NCI-H345 treated with DMSO at 0.1 percent for 48 hours (cell line): ENCODE data around the gene HBE1.
"Not testable (repeated sequence)": the region's sequence is repeated elsewhere in the genome, so short reads cannot be mapped to it uniquely, and the experiment has no call there.

Source experiments
- DNase-seq: peaks from one replicate; lab custom pipeline; 2025; ENCODE audit not compliant: unreplicated experiment; lab: John Stamatoyannopoulos, UW

The HBE1 gene

DNA sequence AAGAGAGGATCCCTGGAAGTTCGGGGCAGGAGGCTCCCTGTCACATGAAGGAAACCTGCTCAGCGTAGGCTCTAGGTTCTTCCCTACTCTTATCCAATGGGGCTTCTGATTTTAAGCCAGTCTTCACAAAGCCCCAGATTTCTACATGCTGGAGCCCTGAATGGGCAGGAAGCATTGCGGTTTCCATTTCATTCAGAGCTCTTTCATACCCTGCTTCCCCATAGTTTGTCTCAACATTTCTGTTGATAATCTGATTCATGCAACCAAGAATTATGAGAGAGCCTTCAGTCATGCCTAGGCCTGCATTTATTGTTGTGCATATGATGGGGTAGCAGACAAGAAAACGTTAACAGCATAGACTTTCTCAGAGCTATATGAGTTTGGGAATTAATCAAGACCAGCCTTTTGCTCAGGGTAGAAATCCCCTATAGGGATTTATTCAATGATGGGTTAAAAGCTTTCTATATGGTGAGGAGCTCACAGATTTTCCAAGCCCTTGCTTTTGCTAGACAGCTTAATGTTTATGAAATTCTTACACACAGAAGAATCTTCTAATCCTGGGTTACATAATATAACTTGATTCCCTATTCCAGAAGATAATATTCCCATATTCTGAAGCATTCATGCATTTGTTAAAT is 16.1 kb upstream of the HBE1 start:
- DNase-seq = no peak

DNA sequence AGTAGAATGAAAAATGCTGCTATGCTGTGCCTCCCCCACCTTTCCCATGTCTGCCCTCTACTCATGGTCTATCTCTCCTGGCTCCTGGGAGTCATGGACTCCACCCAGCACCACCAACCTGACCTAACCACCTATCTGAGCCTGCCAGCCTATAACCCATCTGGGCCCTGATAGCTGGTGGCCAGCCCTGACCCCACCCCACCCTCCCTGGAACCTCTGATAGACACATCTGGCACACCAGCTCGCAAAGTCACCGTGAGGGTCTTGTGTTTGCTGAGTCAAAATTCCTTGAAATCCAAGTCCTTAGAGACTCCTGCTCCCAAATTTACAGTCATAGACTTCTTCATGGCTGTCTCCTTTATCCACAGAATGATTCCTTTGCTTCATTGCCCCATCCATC is 14.9 kb upstream of the HBE1 start:
- no peak for DNase-seq

DNA sequence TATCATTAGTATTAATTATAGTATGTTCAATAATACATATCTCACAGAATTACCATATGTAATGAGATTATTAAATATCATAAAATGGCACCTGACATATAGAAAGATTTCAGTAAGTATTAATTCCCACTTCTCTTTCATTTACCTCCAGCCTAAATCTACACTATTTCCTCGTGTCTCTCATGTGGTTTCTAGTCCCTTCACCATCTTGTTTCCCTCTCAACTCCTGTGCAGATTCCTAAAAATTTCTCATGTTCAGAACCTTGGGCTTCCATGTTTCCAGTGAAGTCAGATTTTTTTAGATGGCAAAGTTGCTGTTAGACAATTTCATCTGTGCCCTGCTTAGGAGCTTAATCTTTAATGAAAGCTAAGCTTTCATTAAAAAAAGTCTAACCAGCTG is 14.1 kb upstream of the HBE1 start:
- DNase-seq = no peak

DNA sequence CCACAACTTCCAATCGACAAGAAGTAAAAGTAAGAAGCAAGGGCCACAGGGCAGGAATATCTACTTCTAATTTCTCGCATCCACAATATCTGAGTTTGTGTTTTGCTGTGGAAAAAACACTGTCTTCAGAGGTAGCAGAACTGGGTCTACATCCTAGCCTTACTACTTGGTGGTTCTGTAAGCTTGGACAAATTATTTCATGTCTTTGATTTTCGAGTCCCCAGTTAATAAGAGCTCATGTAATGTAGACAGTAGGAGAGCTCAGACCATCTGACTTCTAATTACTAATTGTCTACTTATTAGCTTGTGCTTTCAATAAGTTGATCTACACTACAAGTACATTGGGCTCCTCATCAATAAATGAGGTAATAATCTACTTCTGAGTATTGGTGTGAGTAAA is 13.3 kb upstream of the HBE1 start:
- DNase-seq = no peak

DNA sequence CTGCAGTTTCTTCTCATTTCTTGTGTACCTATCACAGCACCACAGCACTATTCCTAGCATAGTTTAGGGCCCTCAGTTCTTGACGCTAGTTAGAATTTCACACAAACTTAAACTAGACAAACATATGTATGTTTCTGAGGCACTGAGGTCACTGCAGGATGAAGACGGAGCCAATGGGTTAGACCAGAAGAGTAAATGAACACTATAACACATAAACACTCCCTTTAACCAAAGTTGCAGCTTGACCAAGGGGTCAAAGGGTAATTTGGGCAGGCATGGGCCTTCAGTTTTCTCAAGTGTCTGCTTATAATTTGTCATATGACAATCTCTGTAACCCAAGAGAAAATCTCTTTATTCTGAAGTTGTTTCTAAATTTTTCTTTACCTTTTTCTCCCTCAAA is 12.9 kb upstream of the HBE1 start:
- DNase-seq = no peak

DNA sequence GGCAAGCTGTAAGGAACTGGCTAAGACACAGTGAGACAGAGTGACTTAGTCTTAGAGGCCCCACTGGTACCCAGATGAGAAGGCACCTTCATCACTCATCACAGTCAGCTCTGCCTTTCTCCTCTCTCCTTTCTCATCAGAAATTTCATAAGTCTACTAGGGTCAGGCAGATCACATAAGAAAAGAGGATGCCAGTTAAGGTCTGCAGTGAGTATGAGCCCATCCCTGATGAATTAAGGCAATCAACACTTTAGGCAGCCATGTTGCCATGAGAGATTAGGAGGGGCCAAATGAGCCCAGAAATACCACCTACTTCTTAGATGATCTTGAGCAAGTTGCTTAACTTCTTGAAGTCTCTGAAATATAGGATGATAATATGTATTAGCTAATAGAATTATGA is 11.9 kb upstream of the HBE1 start:
- no peak for DNase-seq

DNA sequence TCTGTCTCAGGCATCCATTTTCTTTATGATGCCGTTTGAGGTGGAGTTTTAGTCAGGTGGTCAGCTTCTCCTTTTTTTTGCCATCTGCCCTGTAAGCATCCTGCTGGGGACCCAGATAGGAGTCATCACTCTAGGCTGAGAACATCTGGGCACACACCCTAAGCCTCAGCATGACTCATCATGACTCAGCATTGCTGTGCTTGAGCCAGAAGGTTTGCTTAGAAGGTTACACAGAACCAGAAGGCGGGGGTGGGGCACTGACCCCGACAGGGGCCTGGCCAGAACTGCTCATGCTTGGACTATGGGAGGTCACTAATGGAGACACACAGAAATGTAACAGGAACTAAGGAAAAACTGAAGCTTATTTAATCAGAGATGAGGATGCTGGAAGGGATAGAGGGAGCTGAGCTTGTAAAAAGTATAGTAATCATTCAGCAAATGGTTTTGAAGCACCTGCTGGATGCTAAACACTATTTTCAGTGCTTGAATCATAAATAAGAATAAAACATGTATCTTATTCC is 10.9 kb upstream of the HBE1 start:
- no peak for DNase-seq

DNA sequence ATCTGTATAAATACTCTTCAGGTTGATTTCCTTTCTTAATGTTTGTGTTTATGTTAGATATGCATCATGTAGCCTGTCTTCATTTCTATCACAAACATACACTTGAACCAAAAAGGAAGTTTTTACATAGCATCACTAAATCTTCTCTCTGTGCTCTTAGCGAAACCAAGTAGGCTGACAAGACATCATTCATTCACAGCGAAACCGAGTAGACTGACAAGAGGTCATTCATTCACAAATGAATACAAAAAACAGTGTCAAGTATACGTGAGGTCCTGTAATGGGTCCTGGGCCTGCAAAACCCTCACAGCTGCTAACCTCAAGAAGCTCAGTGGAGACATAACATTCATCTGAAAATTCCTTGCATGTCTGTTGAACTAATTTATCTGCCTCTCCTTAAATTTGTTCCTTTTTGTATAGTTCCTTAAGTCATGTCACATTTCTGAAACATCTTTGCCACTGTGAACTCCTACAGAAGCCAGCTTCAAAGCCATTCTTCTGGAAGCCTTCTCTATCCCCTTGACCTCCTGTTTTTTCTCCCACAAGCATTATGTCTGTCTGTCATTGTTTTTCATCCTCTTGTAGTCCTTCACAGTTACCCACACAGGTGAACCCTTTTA is 9.8 kb upstream of the HBE1 start:
- no peak for DNase-seq

DNA sequence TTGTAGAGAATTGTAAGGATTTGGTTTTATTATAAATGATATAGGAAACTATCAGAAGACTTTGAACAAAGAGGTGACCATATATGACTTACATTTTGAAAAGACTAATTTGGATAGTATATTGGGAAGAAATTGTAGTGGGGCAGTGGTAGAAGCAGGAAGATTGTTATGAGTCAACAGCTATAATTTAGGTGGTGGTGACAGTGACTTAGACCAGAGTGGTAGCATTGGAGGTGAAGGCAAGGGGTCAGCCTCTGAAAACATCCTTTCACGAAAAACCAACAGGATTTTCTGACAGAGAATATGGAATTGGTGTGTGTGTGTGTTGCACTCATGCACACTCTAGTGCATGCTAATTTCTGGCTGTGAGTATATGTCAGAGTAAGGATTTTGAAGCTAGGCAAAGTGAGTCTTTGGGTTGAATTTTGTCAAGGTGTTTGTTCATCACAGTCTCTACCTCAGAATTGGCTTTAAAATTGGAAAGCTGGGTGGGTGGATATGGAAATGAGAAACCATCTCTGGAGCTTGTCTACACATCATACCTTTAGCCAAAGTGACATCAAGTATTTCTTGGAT is 8.2 kb upstream of the HBE1 start:
- DNase-seq = no peak

DNA sequence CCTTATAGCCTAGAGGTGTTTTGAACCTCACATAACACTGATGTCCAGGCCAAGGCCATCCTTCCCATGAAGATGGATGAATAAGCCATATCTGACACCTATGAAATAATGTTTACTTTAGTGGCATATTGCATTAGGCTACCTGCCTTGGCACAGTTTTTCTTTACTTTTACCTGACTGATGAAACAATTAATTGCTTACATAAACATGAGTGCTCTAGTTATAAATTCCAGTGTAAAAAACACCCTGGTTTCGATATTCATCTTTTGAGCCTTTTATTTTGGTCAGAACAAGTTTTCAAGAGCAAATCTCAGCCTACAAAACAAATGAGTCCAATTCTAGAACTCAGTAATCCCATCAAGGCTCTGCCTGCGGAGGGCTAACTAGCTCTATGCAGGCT is 7.0 kb upstream of the HBE1 start:
- no peak for DNase-seq

DNA sequence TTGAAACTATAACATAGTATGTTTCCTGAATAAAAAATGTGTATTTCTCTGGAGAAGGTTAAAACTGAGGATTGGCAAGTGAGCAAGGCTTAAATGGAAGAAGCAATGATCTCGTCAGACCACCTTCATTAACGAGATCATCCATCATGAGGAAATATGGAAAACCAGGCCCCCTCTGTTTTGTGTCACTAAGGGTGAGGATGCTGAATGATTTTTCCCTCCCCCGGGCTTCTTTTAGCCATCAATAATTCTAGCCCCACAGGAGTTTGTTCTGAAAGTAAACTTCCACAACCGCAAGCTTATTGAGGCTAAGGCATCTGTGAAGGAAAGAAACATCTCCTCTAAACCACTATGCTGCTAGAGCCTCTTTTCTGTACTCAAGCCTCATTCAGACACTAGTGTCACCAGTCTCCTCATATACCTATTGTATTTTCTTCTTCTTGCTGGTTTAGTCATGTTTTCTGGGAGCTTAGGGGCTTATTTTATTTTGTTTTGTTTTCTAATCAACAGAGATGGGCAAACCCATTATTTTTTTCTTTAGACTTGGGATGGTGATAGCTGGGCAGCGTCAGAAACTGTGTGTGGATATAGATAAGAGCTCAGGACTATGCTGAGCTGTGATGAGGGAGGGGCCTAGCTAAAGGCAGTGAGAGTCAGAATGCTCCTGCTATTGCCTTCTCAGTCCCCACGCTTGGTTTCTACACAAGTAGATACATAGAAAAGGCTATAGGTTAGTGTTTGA is 5.8 kb upstream of the HBE1 start:
- no peak for DNase-seq

DNA sequence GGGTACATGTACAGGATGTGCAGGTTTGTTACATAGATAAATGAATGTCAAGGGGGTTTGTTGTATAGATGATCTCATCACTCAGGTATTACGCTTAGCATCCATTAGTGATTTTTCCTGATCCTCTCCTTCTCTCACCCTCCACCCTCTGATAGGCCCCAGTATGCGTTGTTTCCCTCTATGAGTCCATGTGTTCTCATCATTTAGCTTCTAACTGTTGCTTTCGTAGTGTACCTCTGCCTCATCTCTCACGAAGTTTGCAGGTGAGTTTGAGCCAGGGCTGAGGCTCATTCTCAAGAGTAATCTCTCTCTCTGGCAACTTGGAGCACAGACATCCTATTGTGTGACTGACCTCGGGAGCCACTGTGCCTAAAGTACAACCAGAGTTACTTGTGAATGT is 4.7 kb upstream of the HBE1 start:
- DNase-seq = no peak

DNA sequence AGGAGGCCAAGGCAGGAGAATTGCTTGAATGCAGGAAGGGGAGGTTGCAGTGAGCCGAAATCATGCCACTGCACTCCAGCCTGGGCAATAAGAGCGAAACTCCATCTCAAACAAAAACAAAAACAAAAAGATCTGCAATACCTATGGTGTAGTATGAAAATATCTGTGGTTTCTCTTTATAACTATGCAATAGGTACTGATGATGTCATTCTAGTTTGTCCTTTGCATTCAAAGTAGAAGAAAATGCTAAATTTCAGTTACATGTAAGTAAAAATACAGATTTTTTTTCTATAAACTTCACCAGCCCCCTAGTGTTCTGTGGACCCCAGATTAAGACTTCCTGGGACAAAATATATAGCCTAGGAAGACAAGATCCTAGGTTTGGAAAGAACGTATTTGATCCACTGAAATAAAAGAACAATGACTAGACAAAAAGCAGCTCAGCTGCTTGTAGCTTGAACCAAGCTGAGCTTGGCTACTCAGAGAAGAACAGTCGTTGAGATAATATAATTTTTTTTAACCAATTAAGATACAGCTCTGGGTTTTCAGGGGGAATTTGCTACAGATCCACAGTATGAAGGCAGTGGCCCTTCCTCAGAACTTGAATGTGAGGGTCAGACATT is 2.8 kb upstream of the HBE1 start:
- DNase-seq = no peak

DNA sequence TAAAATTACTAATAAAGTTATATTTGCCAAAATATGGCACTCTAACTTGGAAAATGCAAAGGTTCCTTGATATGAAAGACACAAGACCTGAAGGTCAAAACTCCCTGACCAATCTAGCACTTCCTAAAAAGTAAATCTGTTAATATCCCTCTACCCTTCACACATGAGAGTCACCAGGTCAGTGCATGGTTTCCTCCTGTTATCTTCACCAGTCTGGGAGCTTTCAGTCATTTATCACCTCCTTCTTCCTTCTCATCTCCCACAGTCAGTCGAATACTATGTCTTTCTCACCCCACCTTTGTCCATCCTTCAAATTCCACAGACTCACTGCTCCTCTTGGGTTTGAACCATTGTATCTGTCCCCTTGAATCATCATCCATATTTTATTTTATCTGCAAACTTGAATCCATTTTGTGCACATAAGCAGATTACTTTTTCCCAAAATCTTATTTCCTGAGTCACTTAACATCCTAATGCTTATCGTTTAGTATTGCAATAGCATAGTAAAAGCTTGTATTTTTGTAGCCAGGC is 2.6 kb downstream of the HBE1 start:
- no peak for DNase-seq

DNA sequence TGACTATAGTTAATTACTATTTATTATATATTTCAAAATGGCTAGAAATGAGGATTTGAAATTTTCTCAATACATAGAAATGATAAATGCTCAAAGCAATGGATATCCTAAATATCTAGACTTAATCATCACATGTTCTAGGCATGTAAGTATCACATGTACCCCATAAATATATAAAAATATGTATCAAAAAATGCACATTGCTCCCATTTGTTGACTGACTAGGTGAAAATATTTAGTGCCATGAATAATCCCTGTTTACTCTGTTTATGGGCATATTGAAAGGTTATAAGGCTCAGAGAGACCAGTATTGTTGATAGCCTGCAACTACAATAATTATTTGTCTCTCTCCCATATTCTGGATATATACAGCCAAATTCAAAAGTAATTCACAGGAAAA is 3.1 kb downstream of the HBE1 start:
- DNase-seq = no peak

DNA sequence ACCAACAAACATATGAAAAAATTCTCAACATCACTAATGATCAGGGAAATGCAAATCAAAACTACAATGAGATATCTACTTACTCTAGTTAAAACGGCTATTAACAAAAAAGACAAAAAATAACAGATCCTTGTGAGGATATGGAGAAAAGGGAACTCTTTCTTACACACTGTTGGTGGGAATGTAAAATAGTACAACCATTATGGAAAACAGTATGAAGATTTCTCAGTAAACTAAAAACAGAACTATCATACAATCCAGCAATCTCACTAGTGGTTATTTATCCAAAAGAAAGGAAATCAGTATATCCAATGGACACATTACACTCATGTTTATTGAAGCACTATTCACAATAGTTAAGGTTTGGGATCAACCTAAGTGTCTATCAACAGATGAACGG is 3.9 kb downstream of the HBE1 start:
- DNase-seq = no peak

DNA sequence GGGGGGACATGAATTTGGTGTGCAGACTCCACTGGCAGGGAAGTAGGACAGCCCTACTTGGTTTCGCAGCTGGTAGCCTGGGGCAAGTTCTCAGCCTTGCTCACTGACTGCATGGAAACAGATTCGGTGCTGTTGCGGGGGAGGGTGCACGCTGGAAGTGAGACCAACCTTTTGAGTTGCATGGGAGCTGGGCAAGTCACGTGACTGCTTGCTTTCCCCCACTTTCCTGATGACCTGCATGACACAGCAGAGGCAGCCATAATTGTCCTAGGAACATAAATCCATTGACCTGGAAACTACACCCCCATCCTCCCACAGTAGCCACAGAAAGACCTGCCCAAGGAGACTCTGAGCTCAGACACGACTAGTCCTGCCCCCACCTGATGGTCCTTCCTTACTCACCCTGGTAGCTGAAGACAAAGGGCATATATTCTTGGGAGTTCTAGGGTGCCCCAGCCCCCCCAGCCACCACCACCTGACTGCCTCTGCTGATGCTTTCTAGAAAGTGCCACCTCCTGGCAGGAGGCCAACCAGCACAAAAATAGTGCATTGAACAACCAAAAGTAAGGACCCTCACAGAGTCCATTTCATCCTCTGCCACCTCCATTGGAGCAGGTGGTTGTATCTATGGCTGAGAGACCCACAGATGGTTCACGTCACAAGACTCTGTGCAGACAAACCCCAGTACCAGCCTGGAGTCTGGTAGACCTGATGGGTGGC is 11.0 kb downstream of the HBE1 start:
- DNase-seq = no peak

DNA sequence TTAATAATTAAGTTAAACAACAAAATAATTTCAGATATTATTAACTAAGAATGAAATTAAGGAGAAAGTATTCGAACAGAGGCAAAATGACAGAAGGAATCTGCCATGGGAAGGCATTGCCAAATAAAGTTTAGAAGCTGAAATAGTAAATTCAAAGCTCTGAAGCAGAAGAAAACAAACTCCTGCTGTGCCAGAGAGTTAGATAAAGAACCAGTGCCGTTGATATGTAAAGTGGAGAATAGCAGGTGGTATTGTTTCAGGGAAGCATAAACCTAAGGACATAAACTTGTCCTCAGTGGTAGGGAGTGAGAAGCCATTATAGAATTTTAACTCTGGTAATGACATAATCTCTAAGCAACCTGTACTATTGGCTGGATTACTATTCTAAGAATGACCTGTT is 12.4 kb downstream of the HBE1 start:
- DNase-seq = no peak

DNA sequence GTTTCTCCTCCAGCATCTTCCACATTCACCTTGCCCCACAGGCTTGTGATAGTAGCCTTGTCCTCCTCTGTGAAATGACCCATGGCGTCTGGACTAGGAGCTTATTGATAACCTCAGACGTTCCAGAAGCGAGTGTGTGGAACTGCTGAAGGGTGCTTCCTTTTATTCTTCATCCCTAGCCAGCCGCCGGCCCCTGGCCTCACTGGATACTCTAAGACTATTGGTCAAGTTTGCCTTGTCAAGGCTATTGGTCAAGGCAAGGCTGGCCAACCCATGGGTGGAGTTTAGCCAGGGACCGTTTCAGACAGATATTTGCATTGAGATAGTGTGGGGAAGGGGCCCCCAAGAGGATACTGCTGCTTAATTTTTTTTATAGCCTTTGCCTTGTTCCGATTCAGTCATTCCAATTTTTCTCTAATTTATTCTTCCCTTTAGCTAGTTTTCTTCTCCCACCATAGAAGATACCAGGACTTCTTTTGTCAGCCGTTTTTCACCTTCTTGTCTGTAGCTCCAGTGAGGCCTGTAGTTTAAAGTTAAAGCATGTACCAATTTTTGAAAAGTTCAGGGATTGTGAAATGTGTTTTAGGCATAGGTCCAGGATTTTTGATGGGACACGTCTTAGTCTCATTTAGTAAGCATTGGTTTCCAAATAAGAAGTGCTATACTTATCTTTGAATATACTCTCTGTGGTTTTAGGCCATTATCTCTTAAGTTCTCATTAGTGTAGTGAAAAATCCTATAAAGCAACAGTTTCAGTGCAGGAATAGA is 14.9 kb downstream of the HBE1 start, which contains the start of gene HBG2:
Gene HBG2 (minus strand): TSS at position 136 of the 768 bp plus-strand sequence. CDS start 53 bp downstream, at position 83.
- DNase-seq = not testable (repeated sequence)

DNA sequence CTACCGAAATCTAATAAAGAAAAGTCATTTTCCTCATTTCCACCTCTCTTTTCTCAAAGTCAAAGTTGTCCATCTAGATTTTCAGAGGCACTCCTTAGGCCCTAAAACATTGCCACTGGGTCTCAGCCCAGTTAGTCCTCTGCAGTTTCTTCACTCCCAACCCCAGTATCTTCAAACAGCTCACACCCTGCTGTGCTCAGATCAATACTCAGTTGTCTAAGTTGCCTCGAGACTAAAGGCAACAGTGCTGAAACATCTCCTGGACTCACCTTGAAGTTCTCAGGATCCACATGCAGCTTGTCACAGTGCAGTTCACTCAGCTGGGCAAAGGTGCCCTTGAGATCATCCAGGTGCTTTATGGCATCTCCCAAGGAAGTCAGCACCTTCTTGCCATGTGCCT is 15.7 kb downstream of the HBE1 start:
- DNase-seq = not testable (repeated sequence)
